ENCODE data around the gene THAP6.
"Not testable (repeated sequence)": the region's sequence is repeated elsewhere in the genome, so short reads cannot be mapped to it uniquely, and the experiment has no call there.

Gene THAP6

DNA sequence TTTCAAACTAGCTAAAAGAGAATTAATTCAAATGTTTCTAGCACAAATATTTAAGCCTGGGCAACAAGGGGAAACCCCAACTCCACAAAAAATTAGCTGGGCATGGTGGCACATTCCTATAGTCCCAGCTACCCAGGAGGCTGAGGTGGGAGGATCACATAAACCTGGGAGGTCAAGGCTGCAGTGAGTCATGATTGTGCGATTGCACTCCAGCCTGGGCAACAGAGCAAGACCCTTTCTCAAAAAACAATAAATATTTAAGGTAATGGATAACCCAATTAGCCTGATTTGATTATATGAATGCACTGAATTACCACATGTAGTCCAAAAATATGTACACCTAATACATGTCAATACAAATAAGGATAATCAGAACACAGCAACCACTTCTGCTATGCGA, 14.4 kb upstream of the THAP6 start:
- peaks cover 1% of the 10 kb centered on the region; the same call in 1 of the 2 replicates for H3K36me3 ChIP-seq (ENCODE audit: control insufficient read depth, insufficient read depth, low read length)
- no peak overlapping the region for H3K4me3 ChIP-seq (replicated peaks; ENCODE audit: low read depth, low read length)
- no peak for TF ChIP-seq CTCF (IDR thresholded peaks at IDR 0.05; ENCODE audit: insufficient read depth, low read length, poor library complexity, severe bottlenecking)
- H3K27me3 ChIP-seq (replicated peaks; ENCODE audit: control insufficient read depth, insufficient read depth, low read length) = no peaks in the 10 kb centered on the region
- DNase-seq (ENCODE audit: extremely low read depth, insufficient read length) = no peak

GRCh38 chr4:75502671-75503070, 11.6 kb upstream of the THAP6 start:
- no peak overlapping the region for H3K4me3 ChIP-seq (replicated peaks; ENCODE audit: low read depth, low read length)
- TF ChIP-seq CTCF (IDR thresholded peaks at IDR 0.05; ENCODE audit: insufficient read depth, low read length, poor library complexity, severe bottlenecking) = no peak
- DNase-seq (ENCODE audit: extremely low read depth, insufficient read length) = no peak
- no peaks in the 10 kb centered on the region; the same call in none of the 2 replicates for H3K36me3 ChIP-seq (ENCODE audit: control insufficient read depth, insufficient read depth, low read length)
- H3K27me3 ChIP-seq (replicated peaks; ENCODE audit: control insufficient read depth, insufficient read depth, low read length) = no peaks in the 10 kb centered on the region

GRCh38 chr4:75505630-75506029, 8.6 kb upstream of the THAP6 start:
- Histone ChIP-seq H3K4me3 (replicated peaks; ENCODE audit: low read depth, low read length) (no peak overlapping the region), H3K36me3 (ENCODE audit: control insufficient read depth, insufficient read depth, low read length) (no peaks in the 10 kb centered on the region; the same call in none of the 2 replicates), H3K27me3 (replicated peaks; ENCODE audit: control insufficient read depth, insufficient read depth, low read length) (no peaks in the 10 kb centered on the region)
- TF ChIP-seq CTCF (IDR thresholded peaks at IDR 0.05; ENCODE audit: insufficient read depth, low read length, poor library complexity, severe bottlenecking) = no peak
- DNase-seq (ENCODE audit: extremely low read depth, insufficient read length) = no peak

DNA sequence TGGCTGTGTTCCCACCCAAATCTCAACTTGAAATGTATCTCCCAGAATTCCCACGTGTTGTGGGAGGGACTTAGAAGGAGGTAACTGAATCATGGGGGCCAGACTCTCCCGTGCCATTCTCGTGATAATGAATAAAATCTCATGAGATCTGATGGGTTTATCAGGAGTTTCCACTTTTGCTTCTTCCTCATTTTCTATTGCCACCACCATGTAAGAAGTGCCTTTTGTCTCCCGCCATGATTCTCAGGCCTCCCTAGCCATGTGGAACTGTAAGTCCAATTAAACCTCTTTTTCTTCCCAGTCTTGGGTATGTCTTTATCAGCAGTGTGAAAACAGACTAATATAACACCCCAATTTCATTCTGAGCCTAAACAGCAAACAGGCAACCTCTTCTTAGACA, 4.7 kb upstream of the THAP6 start:
- H3K27me3 ChIP-seq (replicated peaks; ENCODE audit: control insufficient read depth, insufficient read depth, low read length); H3K36me3 ChIP-seq (ENCODE audit: control insufficient read depth, insufficient read depth, low read length); H3K4me3 ChIP-seq (replicated peaks; ENCODE audit: low read depth, low read length); DNase-seq (ENCODE audit: extremely low read depth, insufficient read length): not testable (repeated sequence)

DNA sequence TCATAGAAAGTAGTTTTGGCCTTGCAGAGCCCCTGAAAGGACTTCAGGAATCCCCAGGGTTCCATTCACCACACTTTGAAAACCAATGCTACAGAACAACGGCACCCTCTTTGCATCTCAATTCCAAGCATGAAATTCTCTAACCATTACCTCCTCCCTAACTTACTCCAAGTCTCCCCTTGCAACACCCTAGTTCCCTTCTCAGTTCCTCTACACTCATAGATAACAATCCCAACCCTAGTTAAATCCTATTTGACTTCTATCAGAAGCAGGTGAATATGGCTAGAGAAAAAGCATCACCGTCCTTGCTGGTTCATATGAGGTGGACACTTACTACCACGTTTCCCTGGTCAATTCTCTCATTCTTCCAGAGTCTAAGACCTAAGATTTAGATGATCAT, 2.4 kb upstream of the THAP6 start:
- Histone ChIP-seq H3K27me3 (replicated peaks; ENCODE audit: control insufficient read depth, insufficient read depth, low read length) (no peaks in the 10 kb centered on the region), H3K4me3 (replicated peaks; ENCODE audit: low read depth, low read length) (peak overlapping the region; percentile 41), H3K36me3 (ENCODE audit: control insufficient read depth, insufficient read depth, low read length) (no peaks in the 10 kb centered on the region)
- DNase-seq (ENCODE audit: extremely low read depth, insufficient read length) = no peak
- no peak for TF ChIP-seq CTCF (IDR thresholded peaks at IDR 0.05; ENCODE audit: insufficient read depth, low read length, poor library complexity, severe bottlenecking)

- no peak for TF ChIP-seq CTCF (IDR thresholded peaks at IDR 0.05; ENCODE audit: insufficient read depth, low read length, poor library complexity, severe bottlenecking)
- DNase-seq (ENCODE audit: extremely low read depth, insufficient read length) = peak; percentile 25
- H3K27me3 ChIP-seq (replicated peaks; ENCODE audit: control insufficient read depth, insufficient read depth, low read length) = no peaks in the 10 kb centered on the region
- H3K36me3 ChIP-seq (ENCODE audit: control insufficient read depth, insufficient read depth, low read length) = peaks cover 2% of the 10 kb centered on the region
- peak overlapping the region; percentile 64 for H3K4me3 ChIP-seq (replicated peaks; ENCODE audit: low read depth, low read length)
Observed at GRCh38 chr4:75512386-75513211, 1.7 kb upstream of the THAP6 start.

Measured in GM06990 (cell line).